HG02840 (cell line): ENCODE results near the gene ASIC4.

ENCODE experiments used
- ATAC-seq: cut with Tn5 transposase; IDR thresholded peaks from one replicate; pipeline ENCODE4 v1.9.1; 2021; ENCODE audit warnings: mild to moderate bottlenecking, moderate library complexity, moderate number of reproducible peaks; ENCODE audit not compliant: unreplicated experiment, low FRiP score

ASIC4 gene

DNA sequence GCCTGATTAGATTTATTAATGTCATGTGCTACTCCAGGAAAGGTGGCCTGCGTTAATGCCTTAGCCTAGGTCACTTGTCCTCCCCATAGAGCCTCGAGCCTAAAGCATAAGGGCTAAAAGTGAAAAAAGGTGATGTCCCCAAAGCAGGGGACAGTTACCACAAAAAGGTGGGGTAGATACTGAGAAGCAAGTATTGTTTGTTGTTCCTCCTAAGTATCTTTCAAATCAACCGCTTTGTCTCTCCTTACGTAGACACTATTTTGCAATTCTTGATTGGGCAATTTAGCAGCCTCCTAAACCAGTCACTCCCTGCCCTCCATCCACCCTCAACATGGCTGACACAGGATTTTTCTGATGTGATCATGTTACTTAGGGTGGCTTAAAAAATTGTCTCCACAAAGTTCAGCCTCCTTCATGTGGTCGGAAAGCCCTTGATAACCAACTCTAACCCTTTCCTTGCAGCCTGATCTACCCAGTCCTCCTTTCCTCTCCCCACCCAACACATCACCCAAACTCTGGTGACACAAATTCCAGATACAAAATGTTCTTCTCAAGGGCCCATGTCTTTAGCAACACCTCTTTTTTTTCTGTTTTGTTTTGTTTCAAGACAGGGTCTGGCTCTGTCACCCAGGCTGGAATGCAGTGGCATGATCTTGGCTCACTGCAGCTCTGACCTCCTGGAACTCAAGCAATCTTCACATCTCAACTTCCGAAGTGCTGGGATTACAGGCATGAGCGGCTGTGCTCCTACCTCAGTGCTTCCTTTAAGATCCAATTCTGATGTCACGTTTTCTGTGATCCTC is 64.7 kb downstream of the ASIC4 start:
- no peak for ATAC-seq

DNA sequence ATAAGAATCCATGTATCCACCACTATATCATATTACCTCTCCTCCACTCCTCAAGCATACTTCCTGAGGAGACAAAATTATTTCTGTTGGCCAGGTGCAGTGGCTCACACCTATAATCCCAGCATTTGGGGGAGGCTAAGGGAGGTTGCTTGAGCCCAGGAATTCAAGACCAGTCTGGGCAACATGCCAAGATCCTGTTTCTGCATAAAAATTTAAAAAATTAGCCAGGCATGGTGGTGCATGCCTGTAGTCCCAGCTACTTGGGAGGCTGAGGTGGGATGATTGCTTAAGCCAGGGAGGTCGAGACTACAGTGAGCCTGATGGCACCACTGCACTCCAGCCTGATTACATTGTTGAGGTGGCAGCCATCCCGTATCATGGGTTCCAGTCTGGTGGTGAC is 67.1 kb downstream of the ASIC4 start:
- ATAC-seq: no peak
